Activated CD8-positive, alpha-beta T cell treated with anti-CD3 and anti-CD28 coated beads for 36 hours (primary cell): ENCODE results near the gene TTC12. TPM values are rescaled to one million over a fixed set of nuclear protein-coding genes. Genes with fewer than 3 reads are reported as not detected.

Experiments used
- ATAC-seq: fragments of 200-7000 bp; cut with Tn5 transposase; one replicate; pipeline ENCODE4 v1.10.0; 2021; ENCODE audit warnings: mild to moderate bottlenecking, moderate library complexity
- CTCF ChIA-PET: fragments of 350-600 bp; sonication (Branson Sonifier 250); formaldehyde crosslinking; loops from one replicate; lab custom pipeline; 2021; ENCODE audit warnings: antibody characterized with exemption; lab: Charles Lee
- POLR2A ChIA-PET: fragments of 350-600 bp; sonication (Branson Sonifier 250); formaldehyde crosslinking; loops from one replicate; lab custom pipeline; 2021; ENCODE audit warnings: antibody characterized with exemption; lab: Charles Lee
- DNase-seq: peaks from one replicate; pipeline ENCODE4 v3.0.0-alpha.2; 2020
- H3K27ac Mint-ChIP-seq: one replicate; pipeline ENCODE4 v1.8.0; 2021; ENCODE audit warnings: mild to moderate bottlenecking, mixed read lengths
- H3K27me3 Mint-ChIP-seq: one replicate; pipeline ENCODE4 v1.8.0; 2021; ENCODE audit warnings: mixed read lengths
- H3K36me3 Mint-ChIP-seq: one replicate; pipeline ENCODE4 v1.8.0; 2021; ENCODE audit warnings: low read depth, mixed read lengths
- H3K4me1 Mint-ChIP-seq: one replicate; pipeline ENCODE4 v1.8.0; 2021; ENCODE audit warnings: low read depth, mixed read lengths
- H3K4me3 Mint-ChIP-seq: one replicate; pipeline ENCODE4 v1.8.0; 2021; ENCODE audit warnings: mild to moderate bottlenecking, moderate library complexity, mixed read lengths
- H3K9me3 Mint-ChIP-seq: one replicate; pipeline ENCODE4 v1.8.0; 2021; ENCODE audit warnings: mixed read lengths
- intact Hi-C: fragments of 100-400 bp; cut with micrococcal nuclease; formaldehyde crosslinking; loops from one replicate; pipeline ENCODE4 v1.10.0; 2022
- total RNA-seq, 2 experiments: library from RNA; stranded (reverse); gene quantifications; one replicate each; pipeline ENCODE4 v1.2.3, GENCODE V29; 2021
- TF ChIP-seq, protein P1 (sequence below): fragments of 200-600 bp; IDR thresholded peaks from one replicate; pipeline ENCODE4 v1.8.0; 2022; ENCODE audit warnings: antibody characterized with exemption, mild to moderate bottlenecking

TTC12 gene
- total RNA-seq, 2 experiments from 2014 or later: 5.7 to 6.7 TPM

DNA sequence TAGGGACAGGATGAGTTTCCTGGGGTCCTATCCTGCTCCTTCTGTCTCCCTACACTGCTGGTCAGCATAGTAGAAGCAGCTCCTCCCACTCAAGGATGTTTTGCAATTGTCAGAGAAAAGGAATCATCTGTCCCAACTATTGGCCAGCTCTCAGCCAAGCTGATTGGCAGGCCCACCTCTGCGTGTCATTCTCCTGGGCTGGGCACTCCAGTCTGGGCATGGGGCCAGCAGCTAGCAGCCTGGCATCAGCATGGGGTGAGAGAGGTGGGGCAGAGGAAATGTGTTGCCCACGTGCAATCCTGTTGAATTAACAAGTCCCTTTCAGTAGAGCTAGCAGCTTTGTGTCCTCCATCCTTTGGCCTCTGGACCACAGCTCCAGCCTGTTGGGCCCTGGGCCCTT, 87.3 kb downstream of the TTC12 start:
- no peaks in the 10 kb centered on the region for H3K27me3 Mint-ChIP-seq
- no peaks in the 10 kb centered on the region for H3K36me3 Mint-ChIP-seq
- TF ChIP-seq, protein P1, sequence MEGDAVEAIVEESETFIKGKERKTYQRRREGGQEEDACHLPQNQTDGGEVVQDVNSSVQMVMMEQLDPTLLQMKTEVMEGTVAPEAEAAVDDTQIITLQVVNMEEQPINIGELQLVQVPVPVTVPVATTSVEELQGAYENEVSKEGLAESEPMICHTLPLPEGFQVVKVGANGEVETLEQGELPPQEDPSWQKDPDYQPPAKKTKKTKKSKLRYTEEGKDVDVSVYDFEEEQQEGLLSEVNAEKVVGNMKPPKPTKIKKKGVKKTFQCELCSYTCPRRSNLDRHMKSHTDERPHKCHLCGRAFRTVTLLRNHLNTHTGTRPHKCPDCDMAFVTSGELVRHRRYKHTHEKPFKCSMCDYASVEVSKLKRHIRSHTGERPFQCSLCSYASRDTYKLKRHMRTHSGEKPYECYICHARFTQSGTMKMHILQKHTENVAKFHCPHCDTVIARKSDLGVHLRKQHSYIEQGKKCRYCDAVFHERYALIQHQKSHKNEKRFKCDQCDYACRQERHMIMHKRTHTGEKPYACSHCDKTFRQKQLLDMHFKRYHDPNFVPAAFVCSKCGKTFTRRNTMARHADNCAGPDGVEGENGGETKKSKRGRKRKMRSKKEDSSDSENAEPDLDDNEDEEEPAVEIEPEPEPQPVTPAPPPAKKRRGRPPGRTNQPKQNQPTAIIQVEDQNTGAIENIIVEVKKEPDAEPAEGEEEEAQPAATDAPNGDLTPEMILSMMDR: no peak
- ATAC-seq (no peak), DNase-seq (no peak)
- CTCF ChIA-PET: interaction anchor here (0.6 kb wide), 1 partner anchor 705 kb away, joined by 3 read pairs; no protein-coding TSS in a partner anchor
- H3K4me1 Mint-ChIP-seq: no peaks in the 10 kb centered on the region
- H3K4me3 Mint-ChIP-seq: no peak overlapping the region
- H3K9me3 Mint-ChIP-seq: no peaks in the 10 kb centered on the region
- POLR2A ChIA-PET: no interaction called here
- H3K27ac Mint-ChIP-seq: no peak overlapping the region
- intact Hi-C loops: no loop called here

DNA sequence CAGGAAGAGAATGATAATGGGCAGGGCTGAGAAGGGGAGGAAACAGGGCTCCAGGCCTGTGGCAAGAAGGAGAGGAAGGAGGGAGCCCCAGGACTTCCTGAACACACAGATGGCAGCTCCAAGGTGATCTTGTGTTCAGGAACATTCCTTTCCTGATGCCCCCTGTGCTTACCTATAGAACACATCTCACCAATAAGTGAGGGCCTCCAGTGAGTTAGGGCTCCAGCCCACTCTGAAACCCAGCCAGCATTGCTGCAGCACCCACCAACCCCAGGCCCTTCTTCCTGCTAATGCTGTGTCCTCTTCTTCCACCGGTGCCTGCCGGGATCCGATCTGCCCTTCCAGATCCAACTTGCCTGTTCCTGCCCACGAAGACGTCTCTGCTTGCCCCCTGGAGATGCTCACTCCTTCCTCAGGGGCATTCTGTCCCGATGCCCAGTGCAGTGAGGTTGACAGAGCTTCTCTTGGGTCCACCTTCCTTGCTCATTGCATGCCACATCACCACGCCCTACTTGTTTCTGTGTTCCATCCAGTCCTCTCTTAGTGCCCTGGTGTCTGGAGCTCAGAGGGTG, 90.6 kb downstream of the TTC12 start:
- ATAC-seq: no peak
- TF ChIP-seq, protein P1: no peak
- intact Hi-C loops: no loop called here
- CTCF ChIA-PET: no interaction called here
- DNase-seq: no peak
- H3K9me3 Mint-ChIP-seq: no peaks in the 10 kb centered on the region
- no peak overlapping the region for H3K4me3 Mint-ChIP-seq
- no peaks in the 10 kb centered on the region for H3K36me3 Mint-ChIP-seq
- no peak overlapping the region for H3K27ac Mint-ChIP-seq
- no peaks in the 10 kb centered on the region for H3K27me3 Mint-ChIP-seq
- POLR2A ChIA-PET: no interaction called here
- no peaks in the 10 kb centered on the region for H3K4me1 Mint-ChIP-seq

DNA sequence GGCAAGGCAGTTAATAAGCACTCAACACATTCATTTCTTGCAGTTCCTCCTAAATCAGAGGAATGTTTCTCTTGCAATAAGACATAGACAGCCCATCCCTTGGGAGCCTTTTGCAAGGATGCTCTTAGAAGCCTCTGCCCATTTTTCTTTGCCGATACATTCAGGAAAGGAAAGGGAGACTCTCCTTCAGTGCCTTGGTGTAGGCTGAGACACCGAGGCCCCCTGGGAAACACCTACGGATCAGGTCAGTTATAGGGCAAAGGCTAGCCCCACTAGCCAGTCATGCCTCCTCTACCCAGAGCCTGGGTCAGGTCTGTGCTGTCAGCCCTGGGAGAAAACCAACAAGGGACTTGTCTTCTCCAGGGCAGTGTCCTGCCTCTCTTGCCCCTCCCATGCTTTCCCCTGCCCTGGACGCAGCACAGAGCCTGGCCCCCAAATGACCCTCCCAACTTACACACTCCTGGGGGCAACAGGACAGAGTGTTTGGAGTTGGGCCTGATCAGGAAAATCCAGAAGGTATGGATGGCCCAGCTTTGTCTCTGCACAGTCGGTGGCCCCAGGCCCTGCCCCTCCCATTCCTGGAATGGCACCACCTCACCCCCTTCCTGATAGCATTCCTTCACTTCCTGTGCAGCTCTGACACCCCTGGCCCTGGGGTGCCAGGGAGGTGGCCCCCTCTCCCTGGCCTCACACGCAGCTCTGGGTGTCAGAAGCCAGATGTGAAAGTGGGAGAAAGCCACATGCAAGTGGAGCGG, 91.5 kb downstream of the TTC12 start:
- no peak for ATAC-seq
- H3K27ac Mint-ChIP-seq: no peak overlapping the region
- TF ChIP-seq, protein P1: no peak
- no peaks in the 10 kb centered on the region for H3K36me3 Mint-ChIP-seq
- no peaks in the 10 kb centered on the region for H3K27me3 Mint-ChIP-seq
- no peaks in the 10 kb centered on the region for H3K9me3 Mint-ChIP-seq
- DNase-seq: no peak
- intact Hi-C loops: no loop called here
- no peaks in the 10 kb centered on the region for H3K4me1 Mint-ChIP-seq
- H3K4me3 Mint-ChIP-seq: no peak overlapping the region
- POLR2A ChIA-PET: no interaction called here
- CTCF ChIA-PET: no interaction called here

DNA sequence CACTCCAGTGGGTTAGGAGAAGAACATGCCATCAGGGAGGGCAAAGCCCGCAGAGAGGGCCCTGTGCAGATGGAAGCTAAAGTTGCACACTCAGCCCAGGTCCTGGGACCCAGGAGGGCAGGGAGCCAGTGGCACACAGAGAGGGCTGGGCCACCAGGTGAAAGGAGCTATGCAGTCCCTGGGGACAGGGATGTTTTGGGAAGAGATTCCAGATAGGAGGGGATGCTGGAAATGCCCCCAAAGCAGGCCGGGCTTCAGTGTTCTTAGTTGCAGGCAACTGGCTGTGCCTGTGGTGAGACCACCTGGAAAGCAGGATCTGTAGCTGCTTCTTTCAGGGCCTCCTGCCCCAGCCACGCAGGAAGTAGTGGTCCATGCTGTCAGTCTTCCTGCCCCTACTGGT, 92.8 kb downstream of the TTC12 start:
- no peaks in the 10 kb centered on the region for H3K4me1 Mint-ChIP-seq
- no peaks in the 10 kb centered on the region for H3K27me3 Mint-ChIP-seq
- no peaks in the 10 kb centered on the region for H3K36me3 Mint-ChIP-seq
- ATAC-seq: no peak
- intact Hi-C loops: no loop called here
- H3K9me3 Mint-ChIP-seq: no peaks in the 10 kb centered on the region
- TF ChIP-seq, protein P1: no peak
- CTCF ChIA-PET: interaction anchor here (0.6 kb wide), 1 partner anchor 557 kb away, joined by 3 read pairs; no protein-coding TSS in a partner anchor
- H3K27ac Mint-ChIP-seq: no peak overlapping the region
- H3K4me3 Mint-ChIP-seq: no peak overlapping the region
- DNase-seq: no peak
- POLR2A ChIA-PET: no interaction called here

DNA sequence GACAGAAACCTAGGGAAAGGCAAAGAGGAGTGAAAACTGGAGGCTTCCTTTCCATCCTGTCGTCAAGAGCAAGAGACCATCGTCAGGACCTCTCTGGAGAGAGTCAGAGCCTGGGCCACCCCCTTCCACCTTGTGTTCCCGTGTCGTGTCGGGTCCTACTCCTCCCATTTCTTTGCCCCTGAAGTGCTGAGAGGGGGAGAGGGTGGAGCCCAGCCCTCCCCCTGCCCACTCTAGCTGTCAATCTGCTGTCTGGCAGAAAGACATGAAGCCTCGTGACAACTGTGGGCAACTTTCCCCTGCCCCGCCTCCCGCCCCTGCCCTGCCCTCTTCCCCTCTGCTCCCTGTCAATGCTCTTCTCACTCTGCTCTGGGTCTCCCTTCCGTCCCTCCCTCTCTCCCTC, 93.8 kb downstream of the TTC12 start:
- Mint-ChIP-seq H3K27ac (no peak overlapping the region), H3K4me1 (no peaks in the 10 kb centered on the region), H3K27me3 (no peaks in the 10 kb centered on the region), H3K36me3 (no peaks in the 10 kb centered on the region), H3K9me3 (no peaks in the 10 kb centered on the region), H3K4me3 (no peak overlapping the region)
- ChIA-PET POLR2A (no interaction called here), CTCF (no interaction called here)
- ATAC-seq: no peak
- intact Hi-C loops: no loop called here
- TF ChIP-seq, protein P1: no peak
- DNase-seq: no peak
